ENCODE data around the gene SYT1. TPM values are rescaled to one million over a fixed set of nuclear protein-coding genes. Genes with fewer than 3 reads are reported as not detected.

The SYT1 gene
- total and polyA plus RNA-seq, 2 experiments from 2014 or later = 48.7 to 51.7 TPM

GRCh38 chr12:78933014-78933413 is 68.4 kb downstream of the SYT1 start:
- Histone ChIP-seq H2AFZ (no peak overlapping the region), H3K27me3 (ENCODE audit: insufficient read depth) (no peaks in the 10 kb centered on the region), H3F3A (replicated peaks; ENCODE audit: low read depth) (no peaks in the 10 kb centered on the region), H3K9me2 (ENCODE audit: insufficient read depth) (no peaks in the 10 kb centered on the region), H3K4me1 (ENCODE audit: insufficient read depth) (no peaks in the 10 kb centered on the region), H3K36me3 (ENCODE audit: insufficient read depth) (no peaks in the 10 kb centered on the region), H4K20me1 (replicated peaks; ENCODE audit: insufficient read depth) (peaks cover 17% of the 10 kb centered on the region; the same call in 1 of the 2 replicates), H3K27ac (ENCODE audit: low read depth) (no peak overlapping the region), H3K4me3 (no peak overlapping the region), H3K4me2 (no peak overlapping the region), H3K79me2 (replicated peaks; ENCODE audit: insufficient read depth) (no peaks in the 10 kb centered on the region)
- TF ChIP-seq NANOG (IDR thresholded peaks at IDR 0.05; ENCODE audit: borderline replicate concordance) (no peak), ETS1 (IDR thresholded peaks at IDR 0.05) (no peak), ZNF462 (CRISPR knock-in tag; IDR thresholded peaks at IDR 0.05) (no peak), JUNB (IDR thresholded peaks at IDR 0.05; ENCODE audit: unreplicated experiment) (no peak), REST (IDR thresholded peaks at IDR 0.05; ENCODE audit: unreplicated experiment) (no peak), EZH2phosphoT487 (IDR thresholded peaks at IDR 0.05; ENCODE audit: unreplicated experiment) (no peak), STAT1 (IDR thresholded peaks at IDR 0.05; ENCODE audit: unreplicated experiment) (no peak), EZH2 (IDR thresholded peaks at IDR 0.05; ENCODE audit: low read depth, unreplicated experiment) (no peak), POLR2AphosphoS5 (IDR thresholded peaks at IDR 0.05; ENCODE audit: low read depth) (no peak), CTCF (conservative IDR thresholded peaks at IDR 0.05; ENCODE audit: low read depth in 2 of 2) (no peak), ZNF114 (CRISPR knock-in tag; IDR thresholded peaks at IDR 0.05) (no peak), ZNF331 (CRISPR knock-in tag; IDR thresholded peaks at IDR 0.05; ENCODE audit: low read depth) (no peak), CREB1 (CRISPR knock-in tag; IDR thresholded peaks at IDR 0.05; ENCODE audit: low read depth) (no peak)
- no peaks in the 10 kb centered on the region for H3K9me3 Mint-ChIP-seq
- ATAC-seq (no peak), DNase-seq (ENCODE audit: low spot score) (no peak)
- H3K27me3 Mint-ChIP-seq (ENCODE audit: insufficient read depth, low read depth, poor library complexity) = peaks cover 2% of the 10 kb centered on the region
- no peaks in the 10 kb centered on the region for H3K36me3 Mint-ChIP-seq (ENCODE audit: low read depth)
- H3K4me1 Mint-ChIP-seq = peaks cover 7% of the 10 kb centered on the region; the same call in 2 of the 3 replicates
- H3K27ac Mint-ChIP-seq = no peak overlapping the region
- no peak overlapping the region for H3K4me3 Mint-ChIP-seq
